ENCODE data around the gene TMCO4. TPM values are rescaled to one million over a fixed set of nuclear protein-coding genes. Genes with fewer than 3 reads are reported as not detected.

TMCO4 gene
- total RNA-seq, 1 donor from 2014 or later: 1.8 TPM

- Histone ChIP-seq H4K20me1 (ENCODE audit: insufficient read depth, low read length) (no peaks in the 10 kb centered on the region), H3K79me2 (ENCODE audit: insufficient read depth, low read length) (no peaks in the 10 kb centered on the region), H2AFZ (ENCODE audit: low read depth, low read length) (no peak overlapping the region), H3K4me2 (ENCODE audit: low read length) (no peak overlapping the region), H3K27me3 (ENCODE audit: insufficient read depth, low read length) (no peaks in the 10 kb centered on the region), H3K27ac (ENCODE audit: low read depth, low read length) (no peak overlapping the region), H3K36me3 (ENCODE audit: insufficient read depth, low read length) (no peaks in the 10 kb centered on the region), H3K4me1 (ENCODE audit: insufficient read depth, low read length) (no peaks in the 10 kb centered on the region), H3K4me3 (ENCODE audit: insufficient read depth, low read depth, low read length) (no peak overlapping the region), H3K9ac (ENCODE audit: low read length) (no peak overlapping the region), H3K9me3 (ENCODE audit: insufficient read depth, low read depth, low read length) (no peaks in the 10 kb centered on the region)
- Mint-ChIP-seq H3K4me3 (ENCODE audit: unreplicated experiment) (no peak overlapping the region), H3K27ac (ENCODE audit: unreplicated experiment) (no peak overlapping the region), H3K27me3 (ENCODE audit: low read depth, unreplicated experiment) (no peaks in the 10 kb centered on the region), H3K9me3 (ENCODE audit: unreplicated experiment) (no peaks in the 10 kb centered on the region), H3K36me3 (ENCODE audit: low read depth, unreplicated experiment) (no peaks in the 10 kb centered on the region), H3K4me1 (ENCODE audit: low read depth, unreplicated experiment) (no peaks in the 10 kb centered on the region)
- TF ChIP-seq CTCF (IDR thresholded peaks at IDR 0.05; ENCODE audit: insufficient read depth, low read depth, low read length) (no peak), EZH2 (IDR thresholded peaks at IDR 0.05; ENCODE audit: insufficient read depth, low read length) (no peak)
- no peak for DNase-seq (ENCODE audit: low read depth)
- peak; percentile 20 for FAIRE-seq
These were observed 40.5 kb upstream of the TMCO4 start for GRCh38 chr1:19840228-19840627.

GRCh38 chr1:19837866-19838265, 38.1 kb upstream of the TMCO4 start:
- Histone ChIP-seq H4K20me1 (ENCODE audit: insufficient read depth, low read length) (no peaks in the 10 kb centered on the region), H3K27me3 (ENCODE audit: insufficient read depth, low read length) (no peaks in the 10 kb centered on the region), H3K27ac (ENCODE audit: low read depth, low read length) (no peak overlapping the region), H3K9me3 (ENCODE audit: insufficient read depth, low read depth, low read length) (no peaks in the 10 kb centered on the region), H3K4me2 (ENCODE audit: low read length) (no peak overlapping the region), H3K9ac (ENCODE audit: low read length) (no peak overlapping the region), H3K4me1 (ENCODE audit: insufficient read depth, low read length) (no peaks in the 10 kb centered on the region), H3K4me3 (ENCODE audit: insufficient read depth, low read depth, low read length) (no peak overlapping the region), H2AFZ (ENCODE audit: low read depth, low read length) (no peak overlapping the region), H3K36me3 (ENCODE audit: insufficient read depth, low read length) (no peaks in the 10 kb centered on the region), H3K79me2 (ENCODE audit: insufficient read depth, low read length) (no peaks in the 10 kb centered on the region)
- Mint-ChIP-seq H3K27ac (ENCODE audit: unreplicated experiment) (no peak overlapping the region), H3K36me3 (ENCODE audit: low read depth, unreplicated experiment) (no peaks in the 10 kb centered on the region), H3K4me3 (ENCODE audit: unreplicated experiment) (no peak overlapping the region), H3K27me3 (ENCODE audit: low read depth, unreplicated experiment) (no peaks in the 10 kb centered on the region), H3K9me3 (ENCODE audit: unreplicated experiment) (no peaks in the 10 kb centered on the region), H3K4me1 (ENCODE audit: low read depth, unreplicated experiment) (no peaks in the 10 kb centered on the region)
- no peak for FAIRE-seq
- DNase-seq (ENCODE audit: low read depth): no peak
- no peak for TF ChIP-seq EZH2 (IDR thresholded peaks at IDR 0.05; ENCODE audit: insufficient read depth, low read length)
- no peak for TF ChIP-seq CTCF (IDR thresholded peaks at IDR 0.05; ENCODE audit: insufficient read depth, low read depth, low read length)

- Mint-ChIP-seq H3K4me3 (ENCODE audit: unreplicated experiment) (no peak overlapping the region), H3K36me3 (ENCODE audit: low read depth, unreplicated experiment) (peaks cover 1% of the 10 kb centered on the region), H3K27ac (ENCODE audit: unreplicated experiment) (no peak overlapping the region), H3K9me3 (ENCODE audit: unreplicated experiment) (peaks cover 4% of the 10 kb centered on the region), H3K27me3 (ENCODE audit: low read depth, unreplicated experiment) (no peaks in the 10 kb centered on the region), H3K4me1 (ENCODE audit: low read depth, unreplicated experiment) (no peaks in the 10 kb centered on the region)
- Histone ChIP-seq H3K36me3 (ENCODE audit: insufficient read depth, low read length) (no peaks in the 10 kb centered on the region), H3K9me3 (ENCODE audit: insufficient read depth, low read depth, low read length) (no peaks in the 10 kb centered on the region), H2AFZ (ENCODE audit: low read depth, low read length) (no peak overlapping the region), H3K27ac (ENCODE audit: low read depth, low read length) (no peak overlapping the region), H3K4me1 (ENCODE audit: insufficient read depth, low read length) (no peaks in the 10 kb centered on the region), H3K9ac (ENCODE audit: low read length) (no peak overlapping the region), H3K27me3 (ENCODE audit: insufficient read depth, low read length) (no peaks in the 10 kb centered on the region), H4K20me1 (ENCODE audit: insufficient read depth, low read length) (no peaks in the 10 kb centered on the region), H3K79me2 (ENCODE audit: insufficient read depth, low read length) (no peaks in the 10 kb centered on the region), H3K4me2 (ENCODE audit: low read length) (no peak overlapping the region), H3K4me3 (ENCODE audit: insufficient read depth, low read depth, low read length) (no peak overlapping the region)
- TF ChIP-seq EZH2 (IDR thresholded peaks at IDR 0.05; ENCODE audit: insufficient read depth, low read length): no peak
- FAIRE-seq: no peak
- peak; percentile 8 for DNase-seq (ENCODE audit: low read depth)
These were observed 35.9 kb upstream of the TMCO4 start for GRCh38 chr1:19835578-19835977.
